ENCODE results near the gene LAMA2. TPM values are rescaled to one million over a fixed set of nuclear protein-coding genes. Genes with fewer than 3 reads are reported as not detected.
"Not testable (repeated sequence)": the region's sequence is repeated elsewhere in the genome, so short reads cannot be mapped to it uniquely, and the experiment has no call there.

LAMA2 gene
- total RNA-seq, 1 experiment from 2014 or later = 9.7 TPM

GRCh38 chr6:129117355-129117754, 234.4 kb downstream of the LAMA2 start:
- DNase-seq (ENCODE audit: low spot score) = no peak

GRCh38 chr6:129120856-129121638, 238.1 kb downstream of the LAMA2 start:
- DNase-seq (ENCODE audit: low spot score) = peak; percentile 3

- DNase-seq (ENCODE audit: low spot score) = no peak
Observed at GRCh38 chr6:129124347-129124746, 241.4 kb downstream of the LAMA2 start.

- no peak for DNase-seq (ENCODE audit: low spot score)
Observed at GRCh38 chr6:129130106-129130505, 247.2 kb downstream of the LAMA2 start.

GRCh38 chr6:129130959-129131681, 248.2 kb downstream of the LAMA2 start:
- DNase-seq (ENCODE audit: low spot score) = no peak

GRCh38 chr6:129133770-129134192, 250.8 kb downstream of the LAMA2 start:
- no peak for DNase-seq (ENCODE audit: low spot score)

- DNase-seq (ENCODE audit: low spot score) = no peak
Observed at GRCh38 chr6:129134535-129134934, 251.6 kb downstream of the LAMA2 start.

- no peak for DNase-seq (ENCODE audit: low spot score)
Observed at GRCh38 chr6:129135451-129135850, 252.5 kb downstream of the LAMA2 start.

- no peak for DNase-seq (ENCODE audit: low spot score)
Observed at GRCh38 chr6:129136751-129137150, 253.8 kb downstream of the LAMA2 start.

- no peak for DNase-seq (ENCODE audit: low spot score)
Observed at GRCh38 chr6:129138739-129139405, 255.9 kb downstream of the LAMA2 start.

- DNase-seq (ENCODE audit: low spot score) = no peak
Observed at GRCh38 chr6:129140526-129140925, 257.6 kb downstream of the LAMA2 start.

- DNase-seq (ENCODE audit: low spot score) = no peak
Observed at GRCh38 chr6:129141499-129141898, 258.6 kb downstream of the LAMA2 start.

- DNase-seq (ENCODE audit: low spot score) = no peak
Observed at GRCh38 chr6:129146902-129147301, 264.0 kb downstream of the LAMA2 start.

GRCh38 chr6:129150507-129150906, 267.6 kb downstream of the LAMA2 start:
- no peak for DNase-seq (ENCODE audit: low spot score)

- no peak for DNase-seq (ENCODE audit: low spot score)
Observed at GRCh38 chr6:129153257-129153656, 270.3 kb downstream of the LAMA2 start.

GRCh38 chr6:129159242-129159641, 276.3 kb downstream of the LAMA2 start:
- not testable (repeated sequence) for DNase-seq (ENCODE audit: low spot score)

- no peak for DNase-seq (ENCODE audit: low spot score)
Observed at GRCh38 chr6:129162605-129163004, 279.7 kb downstream of the LAMA2 start.

GRCh38 chr6:129163551-129163950, 280.6 kb downstream of the LAMA2 start:
- DNase-seq (ENCODE audit: low spot score) = no peak

GRCh38 chr6:129164032-129164431, 281.1 kb downstream of the LAMA2 start:
- DNase-seq (ENCODE audit: low spot score) = no peak

GRCh38 chr6:129172279-129172995, 289.5 kb downstream of the LAMA2 start:
- not testable (repeated sequence) for DNase-seq (ENCODE audit: low spot score)

- no peak for DNase-seq (ENCODE audit: low spot score)
Observed at GRCh38 chr6:129175066-129175465, 292.1 kb downstream of the LAMA2 start.

- no peak for DNase-seq (ENCODE audit: low spot score)
Observed at GRCh38 chr6:129177801-129178200, 294.9 kb downstream of the LAMA2 start.

Measured in H4 (cell line).